Hepatocyte (in vitro differentiated cells): Measurements from ENCODE around the gene ARHGAP25. TPM values are rescaled to one million over a fixed set of nuclear protein-coding genes. Genes with fewer than 3 reads are reported as not detected.

Experiments
- DNase-seq: peaks from one replicate; pipeline ENCODE4 v3.0.0-alpha.2; 2016; ENCODE audit warnings: low spot score
- H2AFZ ChIP-seq: fragments of 200-600 bp; sonication (generic); 2 replicates; pipeline ENCODE4 v1.6.0; 2016; ENCODE audit warnings: antibody characterized with exemption, mild to moderate bottlenecking
- H3K27ac ChIP-seq: fragments of 200-600 bp; sonication (generic); 2 replicates; pipeline ENCODE4 v1.5.1; 2016; ENCODE audit warnings: mild to moderate bottlenecking
- H3K27me3 ChIP-seq: fragments of 200-600 bp; sonication (generic); 2 replicates; pipeline ENCODE4 v1.6.1; 2016
- H3K36me3 ChIP-seq: fragments of 200-600 bp; sonication (generic); replicated peaks from 2 replicates; pipeline ENCODE4 v1.5.1; 2016; ENCODE audit warnings: low read depth; ENCODE audit not compliant: insufficient read depth
- H3K4me1 ChIP-seq: fragments of 200-600 bp; sonication (generic); 2 replicates; pipeline ENCODE4 v1.5.1; 2016; ENCODE audit warnings: mild to moderate bottlenecking, moderate library complexity; ENCODE audit not compliant: insufficient read depth
- H3K4me2 ChIP-seq: fragments of 200-600 bp; sonication (generic); 2 replicates; pipeline ENCODE4 v1.6.0; 2016
- H3K4me3 ChIP-seq: fragments of 200-600 bp; sonication (generic); 2 replicates; pipeline ENCODE4 v1.5.1; 2016; ENCODE audit warnings: mild to moderate bottlenecking
- H3K79me2 ChIP-seq: fragments of 200-600 bp; sonication (generic); 2 replicates; pipeline ENCODE4 v1.6.0; 2017; ENCODE audit warnings: mild to moderate bottlenecking
- H3K9me2 ChIP-seq: fragments of 200-600 bp; sonication (generic); replicated peaks from 2 replicates; pipeline ENCODE4 v1.6.0; 2017; ENCODE audit warnings: mild to moderate bottlenecking; ENCODE audit not compliant: insufficient read depth
- H3K9me3 ChIP-seq: fragments of 200-600 bp; sonication (generic); 2 replicates; pipeline ENCODE4 v1.5.1; 2016; ENCODE audit warnings: low read depth, mild to moderate bottlenecking
- H4K20me1 ChIP-seq: fragments of 200-600 bp; sonication (generic); 2 replicates; pipeline ENCODE4 v1.6.0; 2016; ENCODE audit warnings: mild to moderate bottlenecking; ENCODE audit not compliant: insufficient read depth, poor library complexity, severe bottlenecking
- EZH2 ChIP-seq: fragments of 200-600 bp; sonication (generic); IDR thresholded peaks from 2 replicates; pipeline ENCODE4 v1.6.1; 2016; ENCODE audit warnings: antibody characterized with exemption, mild to moderate bottlenecking, borderline replicate concordance
- EZH2phosphoT487 ChIP-seq: fragments of 200-600 bp; sonication (generic); IDR thresholded peaks from one replicate; pipeline ENCODE4 v1.6.1; 2018; ENCODE audit warnings: antibody characterized with exemption, mild to moderate bottlenecking, low read depth, moderate library complexity; ENCODE audit not compliant: unreplicated experiment, severe bottlenecking
- WGBS: methylation state at CpG from one replicate; pipeline ENCODE4 v1.1.6; 2016; ENCODE audit warnings: low lambda C conversion rate; ENCODE audit errors: missing lambda C conversion rate; 5-methylcytosine and 5-hydroxymethylcytosine counted together
- polyA plus RNA-seq: library from polyadenylated mRNA; unstranded; fragments of >200 nt; fragmentation: Nextera tagmentation; extraction: Ambion mirVana; gene quantifications from 2 replicates; pipeline ENCODE4 v1.2.1, GENCODE V29; 2016
- total RNA-seq: library from RNA; depleted of rRNA; stranded (reverse); fragments of >200 nt; gene quantifications from 2 replicates; pipeline ENCODE4 v1.2.3, GENCODE V29; 2014
- TF ChIP-seq, protein P1 (sequence below): fragments of 200-600 bp; sonication (generic); IDR thresholded peaks from 2 replicates; pipeline ENCODE4 v1.5.1; 2016; ENCODE audit warnings: antibody characterized with exemption, mild to moderate bottlenecking; ENCODE audit not compliant: poor library complexity

The ARHGAP25 gene
- total and polyA plus RNA-seq, 2 experiments from 2014 or later = 0.21 to 0.47 TPM

DNA sequence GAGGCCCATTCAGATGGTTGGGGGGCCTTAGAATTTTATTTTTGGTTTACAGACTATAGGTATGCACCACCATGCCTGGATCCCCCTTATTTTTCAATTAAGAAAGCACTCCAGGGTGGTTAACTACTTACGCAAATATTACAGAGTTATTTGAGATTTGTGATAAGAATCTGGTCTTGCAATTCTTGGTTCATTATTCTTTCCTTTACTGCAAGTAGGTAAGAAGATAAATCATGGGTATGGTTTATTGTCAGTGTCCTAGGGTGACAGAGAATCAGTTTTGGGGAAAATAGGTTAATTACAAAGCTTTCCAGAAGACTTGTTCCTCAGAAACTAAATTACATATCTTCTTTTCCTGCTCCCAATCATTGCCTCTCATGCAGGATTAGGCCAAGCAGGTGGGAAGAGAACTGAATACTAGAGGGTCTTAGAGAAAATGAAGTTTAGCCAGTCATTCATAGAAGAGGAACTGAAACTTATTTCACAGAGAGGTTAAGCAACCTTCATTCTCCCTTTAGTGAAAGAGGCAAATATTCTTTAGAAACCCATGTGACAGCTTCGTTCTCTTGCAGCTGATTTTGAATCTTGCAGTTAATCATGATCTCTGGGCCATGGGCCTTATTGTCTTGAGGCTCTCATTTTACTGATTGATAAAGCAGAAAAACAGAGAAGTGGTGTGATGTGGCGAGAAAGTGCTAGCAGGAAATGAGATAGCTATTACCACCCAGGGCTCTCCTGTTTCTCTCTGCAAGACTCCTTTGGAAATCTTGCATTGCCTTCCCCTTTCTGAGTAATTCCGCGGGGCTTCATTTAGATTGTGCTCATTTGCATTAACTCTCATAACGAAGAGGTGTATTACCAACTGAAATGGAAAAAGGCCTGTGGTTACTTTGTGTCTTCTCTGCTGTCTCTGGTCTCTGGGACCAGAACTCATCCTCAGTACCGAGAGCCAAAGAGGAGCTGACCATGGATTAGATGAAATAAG, 44.8 kb upstream of the ARHGAP25 start:
- H4K20me1 ChIP-seq = no peaks in the 10 kb centered on the region
- H3K36me3 ChIP-seq = no peaks in the 10 kb centered on the region
- no peaks in the 10 kb centered on the region for H3K4me1 ChIP-seq
- no peak overlapping the region for H3K4me2 ChIP-seq
- no peak for TF ChIP-seq EZH2phosphoT487
- TF ChIP-seq, protein P1, sequence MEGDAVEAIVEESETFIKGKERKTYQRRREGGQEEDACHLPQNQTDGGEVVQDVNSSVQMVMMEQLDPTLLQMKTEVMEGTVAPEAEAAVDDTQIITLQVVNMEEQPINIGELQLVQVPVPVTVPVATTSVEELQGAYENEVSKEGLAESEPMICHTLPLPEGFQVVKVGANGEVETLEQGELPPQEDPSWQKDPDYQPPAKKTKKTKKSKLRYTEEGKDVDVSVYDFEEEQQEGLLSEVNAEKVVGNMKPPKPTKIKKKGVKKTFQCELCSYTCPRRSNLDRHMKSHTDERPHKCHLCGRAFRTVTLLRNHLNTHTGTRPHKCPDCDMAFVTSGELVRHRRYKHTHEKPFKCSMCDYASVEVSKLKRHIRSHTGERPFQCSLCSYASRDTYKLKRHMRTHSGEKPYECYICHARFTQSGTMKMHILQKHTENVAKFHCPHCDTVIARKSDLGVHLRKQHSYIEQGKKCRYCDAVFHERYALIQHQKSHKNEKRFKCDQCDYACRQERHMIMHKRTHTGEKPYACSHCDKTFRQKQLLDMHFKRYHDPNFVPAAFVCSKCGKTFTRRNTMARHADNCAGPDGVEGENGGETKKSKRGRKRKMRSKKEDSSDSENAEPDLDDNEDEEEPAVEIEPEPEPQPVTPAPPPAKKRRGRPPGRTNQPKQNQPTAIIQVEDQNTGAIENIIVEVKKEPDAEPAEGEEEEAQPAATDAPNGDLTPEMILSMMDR = no peak
- no peak for TF ChIP-seq EZH2
- H3K27ac ChIP-seq = no peak overlapping the region
- no peak for DNase-seq
- WGBS = 50% methylated on average over 7 of the region's 7 CpGs
- H3K27me3 ChIP-seq = no peaks in the 10 kb centered on the region
- H3K9me3 ChIP-seq = no peaks in the 10 kb centered on the region
- H2AFZ ChIP-seq = no peak overlapping the region
- no peaks in the 10 kb centered on the region for H3K79me2 ChIP-seq
- no peak overlapping the region for H3K4me3 ChIP-seq
- H3K9me2 ChIP-seq = no peaks in the 10 kb centered on the region

DNA sequence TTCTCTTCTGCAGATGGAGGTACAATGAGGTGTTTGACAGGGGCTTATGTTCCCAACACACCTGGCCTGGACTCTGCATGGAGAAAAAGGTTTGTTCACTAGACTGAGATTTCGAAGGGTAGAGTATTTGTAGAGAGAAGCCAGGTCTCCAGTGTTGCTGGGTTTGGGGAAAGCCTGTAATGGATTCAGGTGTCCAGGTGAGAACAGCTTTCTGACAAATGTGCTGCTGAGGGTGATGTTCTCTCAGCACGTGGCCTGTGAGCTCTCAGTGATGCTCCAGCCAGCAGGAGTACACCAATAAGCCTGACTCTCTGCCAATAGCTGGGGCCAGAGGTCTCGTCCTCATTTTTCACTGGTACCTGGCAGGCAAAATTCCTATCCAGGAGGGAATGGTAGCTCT, 43.8 kb upstream of the ARHGAP25 start:
- WGBS = 83% methylated on average over 3 of the region's 3 CpGs
- Histone ChIP-seq H3K27me3 (no peaks in the 10 kb centered on the region), H3K9me3 (no peaks in the 10 kb centered on the region), H3K4me1 (no peaks in the 10 kb centered on the region), H4K20me1 (no peaks in the 10 kb centered on the region), H3K27ac (no peak overlapping the region), H3K4me2 (no peak overlapping the region), H2AFZ (no peak overlapping the region), H3K9me2 (no peaks in the 10 kb centered on the region), H3K79me2 (no peaks in the 10 kb centered on the region), H3K4me3 (no peak overlapping the region), H3K36me3 (no peaks in the 10 kb centered on the region)
- DNase-seq = no peak
- TF ChIP-seq EZH2 = no peak
- TF ChIP-seq EZH2phosphoT487 = no peak

DNA sequence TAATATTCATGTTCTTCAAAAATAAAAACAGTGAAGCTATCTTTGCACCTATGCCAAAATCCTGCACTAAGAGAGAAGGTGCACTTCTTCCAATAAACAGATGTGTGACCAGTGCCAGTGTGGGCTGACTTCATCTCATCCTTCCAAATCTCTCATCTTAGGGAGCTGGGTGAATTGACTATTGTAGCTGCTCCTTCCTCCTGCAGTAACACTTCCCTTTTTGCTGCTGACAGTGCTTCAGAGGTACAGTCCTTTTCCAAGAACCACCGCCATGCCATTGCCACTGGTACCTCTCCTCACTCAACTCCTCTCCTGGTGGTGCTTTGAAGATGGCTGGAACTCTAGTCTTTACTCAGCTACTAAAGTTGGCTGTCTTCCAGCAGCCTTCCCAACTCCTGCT, 42.1 kb upstream of the ARHGAP25 start:
- Histone ChIP-seq H4K20me1 (no peaks in the 10 kb centered on the region), H3K79me2 (no peaks in the 10 kb centered on the region), H2AFZ (no peak overlapping the region), H3K9me3 (no peaks in the 10 kb centered on the region), H3K4me1 (no peaks in the 10 kb centered on the region), H3K36me3 (no peaks in the 10 kb centered on the region), H3K4me3 (no peak overlapping the region), H3K4me2 (no peak overlapping the region), H3K27me3 (no peaks in the 10 kb centered on the region), H3K27ac (no peak overlapping the region), H3K9me2 (no peaks in the 10 kb centered on the region)
- 100% methylated on average over 1 of the region's 1 CpG for WGBS
- TF ChIP-seq EZH2phosphoT487 (no peak), EZH2 (no peak)
- TF ChIP-seq, protein P1 = no peak
- no peak for DNase-seq

DNA sequence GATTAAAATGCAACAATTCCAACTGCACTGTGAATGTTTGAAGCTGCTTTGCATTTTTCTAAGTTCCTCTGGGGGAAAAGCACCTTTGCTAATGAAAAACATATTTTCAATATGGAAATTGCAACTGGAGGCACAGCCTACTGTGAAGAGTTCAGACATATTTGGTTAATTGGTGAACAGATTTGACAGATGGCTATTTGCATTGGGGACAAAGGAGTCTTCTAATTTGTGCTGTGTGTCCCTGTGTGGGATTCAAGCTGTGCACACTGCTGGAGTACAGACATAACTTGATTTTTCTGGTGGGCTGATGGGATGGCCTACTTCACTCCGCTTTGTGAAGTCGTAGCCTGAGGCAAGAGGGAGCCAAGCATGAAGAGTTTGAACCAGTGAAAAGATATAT, 40.7 kb upstream of the ARHGAP25 start:
- H3K9me3 ChIP-seq = no peaks in the 10 kb centered on the region
- no peak for DNase-seq
- H3K4me3 ChIP-seq = no peak overlapping the region
- H2AFZ ChIP-seq = no peak overlapping the region
- no peaks in the 10 kb centered on the region for H4K20me1 ChIP-seq
- H3K27ac ChIP-seq = no peak overlapping the region
- H3K9me2 ChIP-seq = no peaks in the 10 kb centered on the region
- no peaks in the 10 kb centered on the region for H3K4me1 ChIP-seq
- no peaks in the 10 kb centered on the region for H3K36me3 ChIP-seq
- H3K27me3 ChIP-seq = no peaks in the 10 kb centered on the region
- H3K4me2 ChIP-seq = no peak overlapping the region
- WGBS = 95% methylated on average over 2 of the region's 2 CpGs
- TF ChIP-seq EZH2 = no peak
- TF ChIP-seq, protein P1 = no peak
- TF ChIP-seq EZH2phosphoT487 = no peak
- no peaks in the 10 kb centered on the region for H3K79me2 ChIP-seq
